ENCODE results near the gene PACS2.
A peak's percentile ranks its signal among the peaks of the same experiment; 100 is the strongest.

PACS2 gene

DNA sequence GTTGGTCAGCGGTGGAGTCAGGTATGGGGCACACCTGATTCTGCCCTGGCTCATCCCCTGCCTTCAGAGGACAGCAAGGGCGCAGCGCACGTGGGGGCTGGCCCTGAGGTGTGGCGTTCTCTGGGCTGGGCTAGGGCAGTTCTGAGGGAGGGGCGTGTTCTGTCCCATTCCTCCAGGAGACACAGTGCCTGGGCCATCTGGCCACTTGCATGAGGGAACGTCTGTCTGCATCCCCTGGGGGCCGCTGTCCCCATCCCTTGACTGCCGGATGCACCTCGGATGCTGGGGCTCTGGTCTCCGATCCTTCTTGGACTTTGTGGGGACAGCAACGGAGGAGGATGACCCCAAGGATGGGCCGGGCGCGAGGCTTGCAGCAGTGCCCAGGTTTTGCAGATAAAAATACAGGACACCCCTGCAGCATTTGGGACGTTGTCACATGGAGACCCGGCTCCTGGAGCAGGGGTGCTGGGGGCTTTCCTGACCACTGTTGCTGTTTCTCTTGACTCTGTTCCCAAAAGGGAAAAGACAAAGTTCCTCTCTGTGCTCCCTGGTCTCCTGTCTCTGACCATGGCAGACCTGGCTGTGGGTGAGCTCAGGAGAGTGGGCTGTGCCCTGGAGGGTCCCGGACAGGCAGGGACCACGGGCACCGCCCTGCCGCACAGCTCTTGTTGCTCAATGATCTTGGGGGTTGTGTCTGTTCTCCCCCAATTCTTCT, 112.0 kb downstream of the PACS2 start:
- no peak for DNase-seq

DNA sequence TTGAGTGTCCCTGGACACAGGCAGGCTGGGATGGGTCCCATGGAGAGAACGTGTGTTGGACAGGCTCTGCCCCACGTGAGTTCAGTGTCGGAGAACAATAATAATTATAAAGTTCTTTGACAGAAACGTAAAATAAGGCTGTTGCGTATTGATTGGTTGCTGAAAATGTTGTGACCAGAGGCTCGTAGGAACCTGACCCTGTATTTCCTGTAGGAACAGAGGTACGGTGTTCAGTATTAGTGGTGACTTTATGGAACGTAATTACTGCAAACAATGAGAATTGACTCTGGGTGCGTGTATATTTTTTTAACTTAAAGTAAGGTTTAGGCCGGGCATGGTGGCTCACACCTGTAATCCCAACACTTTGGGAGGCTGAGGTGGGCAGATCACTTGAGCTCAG, 112.9 kb downstream of the PACS2 start:
- no peak for DNase-seq

DNA sequence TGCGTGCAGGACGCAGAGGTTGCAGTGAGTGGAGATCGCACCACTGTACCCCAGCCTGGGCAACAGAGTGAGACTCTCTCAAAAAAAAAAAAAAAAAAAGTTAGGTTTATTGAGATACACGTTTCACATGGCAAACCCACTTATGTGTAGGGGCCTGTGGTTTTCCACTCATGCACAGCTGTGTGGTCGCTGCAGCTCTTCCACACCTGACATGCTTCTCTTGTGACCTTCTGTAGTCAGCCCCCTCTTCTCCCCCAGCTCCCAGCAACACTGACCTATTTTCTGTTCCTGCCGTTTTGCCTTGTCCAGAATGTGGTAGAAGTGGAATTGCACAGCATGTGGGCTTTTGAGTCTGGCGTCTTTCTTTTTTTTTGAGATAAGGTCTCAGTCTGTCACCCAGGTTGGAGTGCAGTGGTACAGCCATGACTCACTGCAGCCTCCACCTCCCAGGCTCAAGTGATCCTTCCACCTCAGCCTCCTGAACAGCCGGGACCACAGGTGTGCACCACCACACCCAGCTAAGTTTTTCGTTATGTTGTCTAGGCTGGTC, 113.5 kb downstream of the PACS2 start:
- DNase-seq, result no peak

DNA sequence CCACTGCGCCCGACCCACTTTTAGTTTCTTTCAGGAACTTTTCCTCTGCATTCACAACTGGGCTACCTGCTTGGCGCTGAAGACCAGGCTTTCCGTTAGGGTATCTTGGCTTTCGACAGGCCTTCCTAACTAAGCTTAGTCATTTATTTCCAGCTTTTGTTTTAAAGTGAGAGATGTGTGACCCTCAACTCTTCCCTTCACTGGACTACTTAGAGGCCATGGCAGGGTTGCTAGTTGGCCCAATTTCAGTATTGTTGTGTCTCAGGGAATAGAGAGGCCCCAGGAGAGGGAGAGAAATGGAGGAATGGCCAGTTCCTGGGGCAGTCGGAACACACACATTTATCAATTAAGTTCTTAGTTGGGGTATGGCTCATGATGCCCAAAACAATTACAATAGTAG, 115.5 kb downstream of the PACS2 start:
- DNase-seq, result no peak

DNA sequence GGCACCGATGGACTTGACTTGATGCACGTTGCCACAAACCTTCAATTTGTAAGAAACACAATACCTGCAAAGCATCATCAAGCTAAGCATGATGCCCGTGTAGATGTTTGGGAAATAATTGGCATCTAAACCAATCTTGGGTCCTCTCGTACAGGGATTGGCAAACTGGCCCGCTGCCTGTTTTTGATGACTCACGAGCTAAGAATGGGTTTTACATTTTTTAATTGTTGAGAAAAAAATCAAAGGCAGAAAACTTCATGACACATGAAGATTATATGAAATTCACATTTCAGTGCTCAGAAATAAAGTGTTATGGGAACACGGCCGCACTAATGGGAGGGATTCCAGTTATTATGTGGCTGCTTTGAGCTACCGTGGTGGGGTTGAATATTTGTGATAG, 116.0 kb downstream of the PACS2 start:
- no peak for DNase-seq

DNA sequence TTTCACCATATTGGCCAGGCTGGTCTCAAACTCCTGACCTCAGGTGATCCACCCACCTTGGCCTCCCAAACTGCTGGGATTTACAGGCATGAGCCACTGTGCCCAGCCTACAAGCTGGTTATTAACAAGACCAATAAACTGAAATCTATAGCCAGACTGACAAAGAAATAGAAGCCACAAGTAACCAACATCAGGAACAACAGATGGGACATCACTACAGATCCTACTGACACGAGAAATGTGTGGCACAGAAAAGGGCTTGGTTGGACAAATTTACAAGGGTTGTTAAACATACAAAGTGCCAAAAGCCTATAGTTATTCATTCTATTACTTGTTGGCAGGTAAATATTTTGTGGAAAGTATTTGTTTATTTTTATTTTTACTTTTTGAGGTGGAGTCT, 116.7 kb downstream of the PACS2 start:
- no peak for DNase-seq

DNA sequence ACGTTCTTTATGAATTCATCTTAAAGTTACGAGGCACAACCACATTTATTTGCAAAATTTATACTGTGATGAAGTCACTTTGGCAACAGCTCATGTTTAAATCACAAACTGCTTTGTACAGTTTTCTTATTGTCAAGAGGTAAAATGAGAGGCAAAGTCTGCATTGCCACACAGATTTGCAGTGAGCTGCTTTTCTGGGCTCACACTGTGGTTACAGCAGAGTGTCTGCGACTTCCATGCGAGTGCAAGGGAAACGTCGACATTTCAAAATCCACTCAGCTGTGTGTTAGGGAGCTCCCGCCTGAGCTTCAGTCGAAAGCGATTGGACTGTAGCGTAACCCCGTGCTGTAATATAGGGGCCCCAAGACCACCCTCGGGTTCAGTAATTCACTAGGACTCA, 118.1 kb downstream of the PACS2 start:
- DNase-seq, result no peak

DNA sequence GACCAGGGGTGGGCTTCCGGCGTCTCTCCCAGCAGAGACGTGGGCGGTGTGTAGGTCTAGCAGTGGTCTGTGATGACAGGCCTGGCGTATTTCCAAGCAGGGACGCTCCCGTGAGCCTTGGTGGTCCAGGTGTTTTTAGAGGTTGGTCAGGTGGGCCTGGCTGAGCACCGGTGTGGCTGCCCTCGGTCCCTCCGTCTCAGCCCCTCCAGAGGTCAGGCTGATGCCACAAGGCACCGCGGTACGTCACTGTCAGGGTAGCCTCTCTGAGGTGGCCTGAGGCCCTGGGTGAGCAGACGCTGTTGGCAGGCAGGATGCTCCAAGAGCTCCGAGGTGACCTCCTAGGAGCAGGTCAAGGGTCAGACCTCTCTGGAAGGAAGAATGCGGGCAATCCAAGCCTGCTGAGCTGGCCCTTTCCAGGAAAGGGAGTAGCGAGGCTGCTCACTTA, 118.6 kb downstream of the PACS2 start:
- DNase-seq, result no peak

DNA sequence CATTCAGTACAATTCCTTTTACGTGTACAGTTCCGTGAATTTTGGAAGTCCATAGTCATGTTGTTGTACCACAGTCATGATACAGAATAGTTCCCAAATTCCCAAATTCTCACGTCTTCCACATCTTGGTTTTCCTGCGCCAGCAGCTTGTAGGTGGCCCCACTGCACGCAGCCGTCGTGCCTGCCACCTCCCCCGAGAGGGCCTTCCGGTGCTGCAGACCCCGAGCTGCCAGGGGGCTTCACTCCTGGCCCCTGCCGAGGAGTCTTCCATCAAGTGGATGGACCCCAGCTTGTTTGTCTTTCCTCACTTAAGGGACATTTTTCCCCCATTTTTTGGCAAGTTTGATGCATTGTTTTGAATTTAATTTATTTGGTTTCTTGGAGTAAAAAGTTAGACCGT, 121.9 kb downstream of the PACS2 start:
- no peak for DNase-seq

DNA sequence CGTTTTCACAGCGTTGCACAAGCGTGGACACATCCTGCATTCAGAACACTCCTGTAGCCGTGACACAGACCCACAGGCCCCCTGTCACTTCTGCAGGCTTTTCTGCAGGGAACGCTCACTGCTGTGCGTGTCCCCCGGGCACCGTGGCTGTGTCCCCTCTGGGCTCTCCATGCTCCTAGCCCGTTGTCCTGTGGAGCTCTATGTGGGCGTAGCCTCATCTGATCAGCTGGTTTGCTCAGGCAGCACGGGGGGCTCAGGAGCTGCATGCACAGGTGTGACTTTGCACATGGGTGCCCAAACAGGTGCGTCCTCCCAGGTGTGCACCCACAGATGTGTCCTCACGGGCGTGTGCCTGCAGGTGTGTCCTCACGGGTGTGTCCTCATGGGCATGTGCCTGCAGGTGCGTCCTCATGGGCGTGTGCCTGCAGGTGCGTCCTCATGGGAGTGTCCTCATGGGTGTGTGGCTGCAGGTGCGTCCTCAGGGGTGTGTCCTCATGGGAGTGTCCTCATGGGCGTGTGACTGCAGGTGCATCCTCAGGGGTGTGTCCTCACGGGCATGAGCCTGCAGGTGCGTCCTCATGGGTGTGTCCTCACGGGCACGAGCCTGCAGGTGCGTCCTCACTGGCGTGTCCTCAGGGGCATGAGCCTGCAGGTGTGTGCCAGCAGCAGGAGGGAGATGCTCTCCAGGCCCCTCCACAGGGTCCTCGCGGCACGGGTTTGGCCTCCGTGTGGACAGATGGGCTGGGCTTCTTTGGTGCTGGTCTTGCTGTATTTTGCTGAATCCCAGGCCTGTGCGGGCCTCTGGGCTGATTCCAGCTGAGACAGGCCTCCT, 122.6 kb downstream of the PACS2 start:
- peak; percentile 19 to 81 (median 37) for DNase-seq

DNA sequence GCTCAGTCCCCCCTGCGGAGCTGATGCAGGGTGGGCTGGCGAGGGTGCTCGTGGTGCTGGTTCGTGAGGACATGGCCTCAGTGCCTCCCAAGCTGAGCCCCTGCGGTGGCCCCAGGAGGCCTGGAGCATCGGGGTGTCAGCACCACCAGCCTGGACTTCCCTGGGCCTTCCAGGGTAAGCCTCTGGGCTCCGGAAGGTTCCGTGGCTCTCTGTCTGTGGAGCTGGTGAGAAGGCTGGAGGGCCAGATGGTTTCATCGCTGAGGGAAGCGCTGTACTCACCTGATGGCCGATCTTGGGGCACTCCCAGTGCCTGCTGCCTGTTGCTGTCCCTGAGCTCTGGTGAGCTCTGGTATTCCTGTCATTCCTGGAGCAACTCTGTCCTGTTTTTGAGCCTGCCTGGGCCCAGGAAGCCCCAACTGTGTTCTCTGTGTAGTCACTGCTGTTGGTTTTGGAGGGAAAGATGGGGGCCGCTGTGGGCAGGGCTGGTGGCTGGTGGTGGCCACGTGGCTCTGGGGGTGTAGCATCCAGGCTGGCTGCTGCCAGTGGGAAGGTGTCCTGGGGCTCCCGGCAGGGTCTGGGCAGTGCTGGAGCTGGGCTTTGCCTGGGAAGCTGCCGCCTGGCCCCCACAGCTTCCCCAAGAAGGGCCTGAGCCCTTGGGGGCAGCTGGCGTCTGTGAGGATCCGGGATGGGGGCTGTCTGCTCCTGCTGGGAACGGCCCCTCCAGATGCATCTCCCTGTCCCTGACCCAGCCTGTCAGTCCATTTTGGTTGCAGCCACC, 123.4 kb downstream of the PACS2 start:
- DNase-seq, result no peak

DNA sequence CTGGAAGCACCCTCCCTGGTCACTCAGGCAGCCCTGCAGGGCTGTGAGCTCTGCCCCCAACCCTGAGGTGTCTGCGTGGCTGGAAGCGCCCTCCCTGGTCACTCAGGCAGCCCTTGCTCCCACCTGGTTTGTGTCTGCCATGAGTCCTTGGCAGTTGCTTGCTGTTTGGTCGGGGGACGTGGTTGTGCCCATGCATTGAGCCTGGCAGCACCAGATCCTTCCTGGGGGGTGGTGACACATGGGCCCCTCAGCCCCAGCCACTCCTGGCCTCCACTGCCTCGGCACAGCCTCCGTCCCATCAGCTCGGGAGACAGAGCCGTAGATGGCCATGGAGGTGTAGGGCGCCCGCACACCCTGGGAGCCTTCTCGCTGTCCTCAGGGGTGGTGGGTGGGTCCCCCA, 124.6 kb downstream of the PACS2 start:
- no peak for DNase-seq

DNA sequence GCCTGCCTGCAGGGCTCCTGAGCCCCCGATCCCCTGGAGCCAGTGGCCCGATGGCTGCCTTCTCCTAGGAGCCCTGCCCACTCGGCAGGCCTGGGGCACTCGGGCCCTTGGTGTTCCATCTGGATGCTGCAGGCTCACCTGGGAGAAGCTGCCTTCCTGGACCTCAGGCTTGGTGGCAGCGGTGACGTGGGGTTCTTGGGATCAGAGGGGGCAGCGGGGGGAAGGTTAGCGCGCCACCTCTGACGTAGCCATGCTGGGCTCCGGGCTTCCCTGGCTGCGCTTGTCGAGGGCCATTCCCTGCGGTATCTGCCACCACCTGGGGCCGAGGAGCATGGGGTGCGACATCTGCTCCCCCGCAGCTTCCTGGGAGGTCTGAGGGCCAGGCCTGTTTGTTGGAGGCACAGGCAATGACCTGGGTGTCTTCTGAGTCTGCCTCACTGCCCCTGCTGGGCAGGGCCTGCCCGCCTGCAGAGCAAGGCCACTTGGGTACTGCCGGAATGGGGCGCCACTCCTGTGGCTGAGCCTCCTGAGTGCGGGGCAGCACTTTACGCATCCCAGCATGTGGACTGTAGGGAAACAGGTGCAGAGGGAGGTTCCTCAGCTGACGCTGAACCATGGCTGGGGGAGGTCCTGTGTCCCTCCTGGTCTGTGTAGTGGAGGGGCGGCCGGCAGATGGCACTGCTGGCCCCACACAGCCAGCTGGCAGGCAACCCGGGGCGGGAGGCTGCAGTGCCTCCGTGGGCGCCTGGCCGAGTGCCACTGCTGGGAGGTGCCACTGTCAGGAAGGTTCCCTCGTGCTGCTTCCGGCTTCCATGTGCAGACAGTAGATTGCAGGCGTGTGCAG, 125.4 kb downstream of the PACS2 start:
- peak in 1 of 3 experiments; percentile 12 for DNase-seq

DNA sequence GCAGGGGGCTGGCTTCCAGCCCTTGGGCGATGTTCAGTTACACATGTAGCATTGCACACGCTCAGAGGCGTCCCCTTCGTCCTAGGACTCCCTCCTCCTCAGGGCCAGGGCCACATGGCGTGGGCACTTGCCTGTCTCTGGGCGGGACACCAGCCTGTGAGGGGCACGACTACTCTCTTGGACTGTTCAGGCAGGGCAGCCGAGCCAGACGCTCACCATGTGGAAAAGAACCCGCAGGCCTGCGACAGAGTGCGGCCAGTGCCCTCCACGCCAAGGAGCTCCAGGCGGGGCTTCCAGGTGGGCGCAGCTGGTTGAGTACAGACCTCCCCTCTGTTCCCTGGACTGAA, 126.0 kb downstream of the PACS2 start:
- DNase-seq, result no peak

DNA sequence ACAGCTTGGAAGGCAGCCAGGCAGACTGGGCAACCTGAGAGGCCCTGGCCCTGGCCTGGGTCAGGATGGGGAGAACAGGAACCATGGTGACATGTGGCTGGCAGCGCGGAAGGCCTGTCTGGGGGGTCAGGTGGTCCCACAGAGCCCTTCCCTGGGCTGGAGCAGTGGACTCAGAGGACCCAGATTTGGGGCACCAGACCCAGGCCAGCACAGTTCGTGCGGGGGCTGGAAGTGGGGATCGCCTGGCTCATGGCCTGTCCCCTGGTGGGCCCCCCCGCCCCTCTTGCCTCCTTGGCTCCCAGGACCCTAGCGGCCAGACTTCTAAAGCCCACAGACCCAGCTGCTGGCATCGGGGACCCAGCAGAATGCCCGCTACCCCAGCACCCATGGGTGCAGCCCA, 126.4 kb downstream of the PACS2 start:
- no peak for DNase-seq

DNA sequence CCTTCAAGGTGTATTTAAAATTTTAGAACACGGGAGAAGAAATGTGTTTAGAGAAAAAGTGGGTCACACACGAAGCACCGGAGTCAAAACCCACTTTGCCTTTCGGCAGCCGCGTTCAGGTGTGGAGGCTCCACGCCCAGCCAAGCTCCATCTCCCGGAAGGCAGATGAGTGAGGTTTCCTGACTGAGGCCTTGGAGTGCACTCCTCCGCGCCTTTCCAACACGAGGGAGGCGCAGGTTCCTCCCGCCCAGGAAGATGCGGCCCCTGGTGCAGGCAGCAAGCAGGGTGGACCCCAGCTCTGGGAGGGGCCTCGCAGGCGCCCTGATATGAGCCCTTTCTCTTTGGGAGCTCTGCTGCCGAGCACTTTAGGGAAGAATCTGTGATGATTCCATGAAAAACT, 127.6 kb downstream of the PACS2 start:
- DNase-seq, result no peak

DNA sequence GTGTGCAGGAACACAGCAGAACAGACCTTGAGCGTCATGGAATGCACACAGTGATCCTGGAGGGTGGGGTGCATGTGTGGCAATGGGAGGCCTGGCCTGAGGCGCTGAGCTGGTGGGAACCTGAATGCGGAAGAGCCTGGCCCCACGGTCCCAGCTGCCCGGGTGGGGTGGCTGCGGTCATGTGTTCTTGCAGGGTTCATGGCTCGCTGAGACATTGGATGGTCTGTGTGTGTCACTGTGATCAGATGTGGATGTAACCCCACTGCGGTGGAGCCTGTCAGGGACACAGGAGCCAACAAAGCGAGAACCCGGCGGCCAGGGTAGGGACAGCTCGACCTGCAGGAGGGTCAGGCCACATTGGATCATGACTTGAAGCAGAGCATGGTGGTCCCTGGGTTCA, 128.3 kb downstream of the PACS2 start:
- no peak for DNase-seq

DNA sequence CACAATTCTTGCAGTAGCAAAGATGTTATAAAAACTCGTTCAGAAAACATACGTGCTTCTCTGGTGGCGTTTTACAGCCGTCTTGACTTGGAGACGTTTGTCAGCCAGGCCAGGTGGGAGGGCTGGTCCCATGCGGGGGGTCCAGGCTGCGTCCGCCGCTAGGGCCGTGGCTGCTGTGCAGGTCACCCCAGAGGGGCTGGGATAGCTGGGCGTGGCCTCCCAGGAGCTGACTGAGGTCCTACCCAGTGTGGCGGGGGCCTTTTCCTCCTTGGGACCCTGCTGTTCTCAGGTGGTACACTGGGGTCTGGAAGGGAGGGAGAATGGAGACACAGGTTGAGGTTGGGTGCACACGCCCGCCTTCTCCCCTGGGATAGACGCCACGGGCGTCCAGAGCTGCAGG, 130.3 kb downstream of the PACS2 start:
- DNase-seq, result no peak

DNA sequence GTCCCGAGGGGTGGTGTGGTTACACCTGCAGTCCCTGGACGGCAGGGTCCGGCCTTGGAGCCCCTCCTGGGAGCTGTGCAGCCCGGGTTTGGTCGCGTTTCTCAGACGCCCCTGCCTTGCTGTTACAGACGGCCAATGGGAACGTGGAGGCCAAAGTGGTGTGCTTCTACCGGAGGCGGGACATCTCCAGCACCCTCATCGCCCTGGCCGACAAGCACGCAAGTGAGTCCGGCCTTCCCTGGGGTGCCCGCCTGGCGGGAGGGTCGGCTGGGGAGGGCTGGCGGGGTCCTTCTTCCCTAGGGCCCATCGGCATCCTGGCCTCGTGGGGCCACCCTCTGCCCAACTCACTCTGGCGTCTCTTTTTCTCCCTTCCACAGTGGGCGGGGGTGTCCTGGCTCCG, 130.7 kb downstream of the PACS2 start:
- no peak for DNase-seq

DNA sequence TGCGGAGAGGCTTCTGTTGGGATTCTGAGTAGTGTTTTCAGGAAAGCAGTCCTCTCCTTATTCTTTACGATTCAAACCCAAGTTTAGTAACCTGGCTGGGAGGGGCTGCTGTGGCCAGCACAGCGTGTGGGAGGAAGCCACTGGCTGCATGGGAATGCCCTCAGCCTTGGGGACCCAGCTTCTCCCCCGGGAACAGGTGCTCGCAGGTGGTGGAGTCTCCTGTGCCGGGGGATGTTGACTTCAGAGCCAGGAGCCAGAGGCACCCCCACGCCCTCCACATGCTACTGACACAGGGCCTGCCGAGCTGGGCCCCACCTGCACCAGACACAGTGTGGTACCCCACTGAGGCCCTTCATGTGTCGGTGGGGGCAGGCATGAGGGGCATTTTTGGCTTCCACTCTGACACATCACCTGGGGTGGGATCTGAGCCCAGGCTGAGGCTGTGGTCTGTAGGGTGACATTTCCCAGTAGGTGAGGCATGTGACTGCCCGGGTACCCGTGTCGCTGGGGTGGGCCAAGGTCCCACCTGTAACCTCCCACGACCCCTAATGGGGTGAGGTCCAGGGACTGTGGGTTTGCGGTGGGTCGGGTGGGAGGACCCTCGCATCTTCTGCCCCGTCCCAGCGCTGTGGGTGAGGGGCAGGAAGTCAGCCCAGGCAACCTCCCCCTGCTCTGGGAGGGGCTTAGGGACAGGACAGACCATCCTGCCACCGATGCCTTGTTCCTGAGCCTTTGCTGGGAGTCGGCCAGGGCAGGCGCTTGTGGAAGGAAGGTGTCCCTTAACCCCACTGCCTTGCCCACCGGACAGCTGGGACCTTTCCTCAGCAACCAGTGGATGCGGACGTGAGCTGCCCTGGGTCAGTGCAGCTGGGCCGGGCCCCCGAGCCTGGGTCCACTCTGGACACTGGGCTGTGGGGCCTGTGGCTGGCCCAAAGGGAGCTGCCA, 131.6 kb downstream of the PACS2 start:
- DNase-seq, result no peak

DNA sequence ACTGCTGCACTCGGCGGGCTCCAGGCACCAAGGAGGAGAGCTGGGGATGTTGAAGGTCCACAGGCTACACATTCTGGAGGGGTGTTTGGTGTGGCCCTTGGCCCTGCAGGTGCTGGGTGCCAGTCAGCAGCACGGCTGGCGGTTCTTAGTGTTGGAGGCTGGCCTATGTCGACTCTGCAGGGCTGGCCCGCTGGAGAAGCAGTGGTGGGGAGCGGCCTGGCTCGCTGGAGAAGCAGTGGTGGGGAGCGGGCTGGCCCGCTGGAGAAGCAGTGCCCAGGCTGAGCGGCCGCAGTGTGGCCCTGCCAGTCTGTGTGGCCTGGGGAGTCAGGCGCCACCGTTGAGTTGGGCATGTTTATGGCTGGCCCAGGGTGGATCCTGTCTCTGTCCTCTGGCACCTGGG, 132.4 kb downstream of the PACS2 start:
- no peak for DNase-seq

All from NCI-H1417 (cell line).